ENCODE results near the gene NLGN4X.
"Not testable (repeated sequence)": the region's sequence is repeated elsewhere in the genome, so short reads cannot be mapped to it uniquely, and the experiment has no call there.

NLGN4X gene

GRCh38 chrX:6002056-6002455 is 226.6 kb downstream of the NLGN4X start:
- no peak for DNase-seq

GRCh38 chrX:5998901-5999300 is 229.8 kb downstream of the NLGN4X start:
- no peak for DNase-seq

- no peak for DNase-seq
These were observed 230.2 kb downstream of the NLGN4X start for GRCh38 chrX:5998456-5998855.

GRCh38 chrX:5991393-5991792 is 237.3 kb downstream of the NLGN4X start:
- no peak for DNase-seq

GRCh38 chrX:5979338-5979737 is 249.3 kb downstream of the NLGN4X start:
- no peak for DNase-seq

GRCh38 chrX:5976332-5976731 is 252.3 kb downstream of the NLGN4X start:
- no peak for DNase-seq

GRCh38 chrX:5971300-5971699 is 257.4 kb downstream of the NLGN4X start:
- no peak for DNase-seq

- DNase-seq = no peak
These were observed 263.3 kb downstream of the NLGN4X start for GRCh38 chrX:5965406-5965805.

GRCh38 chrX:5959286-5959685 is 269.4 kb downstream of the NLGN4X start:
- no peak for DNase-seq

- no peak for DNase-seq
These were observed 270.1 kb downstream of the NLGN4X start for GRCh38 chrX:5958523-5958922.

- DNase-seq = no peak
These were observed 271.2 kb downstream of the NLGN4X start for GRCh38 chrX:5957506-5957905.

GRCh38 chrX:5936438-5936837 is 292.2 kb downstream of the NLGN4X start:
- no peak for DNase-seq

- no peak for DNase-seq
These were observed 300.4 kb downstream of the NLGN4X start for GRCh38 chrX:5928224-5928623.

GRCh38 chrX:5916945-5917344 is 311.7 kb downstream of the NLGN4X start:
- no peak for DNase-seq

- no peak for DNase-seq
These were observed 312.9 kb downstream of the NLGN4X start for GRCh38 chrX:5915783-5916182.

GRCh38 chrX:5907207-5907606 is 321.5 kb downstream of the NLGN4X start:
- DNase-seq = no peak

- not testable (repeated sequence) for DNase-seq
These were observed 325.0 kb downstream of the NLGN4X start for GRCh38 chrX:5903586-5904190.

GRCh38 chrX:5898463-5898862 is 330.2 kb downstream of the NLGN4X start:
- no peak for DNase-seq

- no peak for DNase-seq
These were observed 337.3 kb downstream of the NLGN4X start for GRCh38 chrX:5891378-5891777.

GRCh38 chrX:5876984-5877596 is 351.6 kb downstream of the NLGN4X start:
- no peak for DNase-seq

GRCh38 chrX:5870238-5870637 is 358.4 kb downstream of the NLGN4X start:
- DNase-seq = no peak

- no peak for DNase-seq
These were observed 358.9 kb downstream of the NLGN4X start for GRCh38 chrX:5869786-5870185.

- no peak for DNase-seq
These were observed 360.9 kb downstream of the NLGN4X start for GRCh38 chrX:5867778-5868177.

GRCh38 chrX:5857232-5857631 is 371.4 kb downstream of the NLGN4X start:
- no peak for DNase-seq

GRCh38 chrX:5852941-5853340 is 375.7 kb downstream of the NLGN4X start:
- DNase-seq = no peak

Data from activated gamma-delta T cell treated with Interleukin-2 at 50 U/mL for 16 hours (primary cell).